ENCODE measurements around the gene METAP1D. TPM values are rescaled to one million over a fixed set of nuclear protein-coding genes. Genes with fewer than 3 reads are reported as not detected.

Gene METAP1D
- total RNA-seq, 1 experiment from 2014 or later: 12.7 TPM

DNA sequence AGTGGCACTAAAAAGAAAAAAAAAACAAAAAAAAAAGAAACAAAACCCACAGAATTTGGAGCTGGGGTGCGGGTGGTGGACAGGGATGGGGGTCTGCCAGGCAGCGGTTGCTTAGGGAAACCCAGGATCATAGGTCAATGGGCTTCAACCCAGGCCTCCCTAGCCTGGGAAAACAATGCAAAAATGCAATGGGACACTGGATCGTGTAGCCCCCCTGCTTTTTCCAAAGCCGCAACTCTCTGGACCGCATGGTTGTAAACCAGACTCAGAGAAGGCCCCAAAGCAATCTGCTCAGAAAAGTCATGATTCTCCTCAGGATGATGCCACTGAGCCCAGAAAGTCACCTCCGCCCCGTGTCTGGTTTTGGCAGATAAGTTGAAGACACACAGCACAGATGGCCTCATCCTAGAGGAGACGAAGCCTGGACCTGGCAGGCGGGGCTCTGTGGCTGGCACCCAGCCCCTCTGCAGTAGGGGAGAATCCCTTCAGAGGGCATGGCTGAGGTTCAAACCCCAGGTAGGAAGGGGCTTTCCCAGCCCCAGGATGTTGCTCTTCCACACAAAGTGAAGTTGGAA is 97.9 kb downstream of the METAP1D start:
- intact Hi-C loops (cut with micrococcal nuclease; ENCODE audit: unreplicated experiment): no loop called here

DNA sequence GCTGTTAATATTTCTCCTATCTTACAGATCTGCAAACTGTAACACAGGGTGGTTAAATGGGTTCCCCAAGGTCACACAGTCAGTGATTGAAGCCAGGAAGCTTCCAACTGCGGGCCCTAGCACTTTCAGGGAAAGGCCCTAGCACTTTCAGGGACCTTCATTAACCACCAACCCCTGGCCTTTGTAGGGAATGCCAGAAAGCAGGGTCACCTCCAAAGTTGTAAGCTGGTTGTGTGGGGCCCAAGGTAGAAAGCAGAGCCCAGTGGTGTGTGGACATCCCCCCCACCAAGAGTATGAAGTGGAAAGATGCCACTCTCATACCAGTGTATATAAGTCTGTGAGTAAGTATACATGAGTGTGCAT is 98.5 kb downstream of the METAP1D start:
- Histone ChIP-seq H3K4me3 (ENCODE audit: low read depth, low read length, poor library complexity, severe bottlenecking) (peak overlapping the region; percentile 81), H3K27ac (ENCODE audit: low read depth, low read length, poor library complexity, severe bottlenecking) (peak overlapping the region; percentile 96), H3K9me3 (ENCODE audit: low read depth, low read length, poor library complexity, severe bottlenecking) (no peaks in the 10 kb centered on the region), H3K4me1 (ENCODE audit: insufficient read depth, low read length, poor library complexity, severe bottlenecking) (peaks cover 52% of the 10 kb centered on the region), H3K36me3 (ENCODE audit: insufficient read depth, low read length, poor library complexity, severe bottlenecking) (no peaks in the 10 kb centered on the region), H3K27me3 (replicated peaks; ENCODE audit: insufficient read depth, low read depth, low read length, poor library complexity) (no peaks in the 10 kb centered on the region)
- DNase-seq (ENCODE audit: low spot score): peak; percentile 40
- intact Hi-C loops (cut with micrococcal nuclease; ENCODE audit: unreplicated experiment): no loop called here
- ChIA-PET POLR2A (ENCODE audit: low non-redundant PET) (interaction anchor here (0.5 kb wide), 1 partner anchor 16 kb away, joined by 3 read pairs; no protein-coding TSS in a partner anchor), CTCF (no interaction called here)
- BruUV-seq (replicated peaks): no TSS peak
- TF ChIP-seq, protein P1, sequence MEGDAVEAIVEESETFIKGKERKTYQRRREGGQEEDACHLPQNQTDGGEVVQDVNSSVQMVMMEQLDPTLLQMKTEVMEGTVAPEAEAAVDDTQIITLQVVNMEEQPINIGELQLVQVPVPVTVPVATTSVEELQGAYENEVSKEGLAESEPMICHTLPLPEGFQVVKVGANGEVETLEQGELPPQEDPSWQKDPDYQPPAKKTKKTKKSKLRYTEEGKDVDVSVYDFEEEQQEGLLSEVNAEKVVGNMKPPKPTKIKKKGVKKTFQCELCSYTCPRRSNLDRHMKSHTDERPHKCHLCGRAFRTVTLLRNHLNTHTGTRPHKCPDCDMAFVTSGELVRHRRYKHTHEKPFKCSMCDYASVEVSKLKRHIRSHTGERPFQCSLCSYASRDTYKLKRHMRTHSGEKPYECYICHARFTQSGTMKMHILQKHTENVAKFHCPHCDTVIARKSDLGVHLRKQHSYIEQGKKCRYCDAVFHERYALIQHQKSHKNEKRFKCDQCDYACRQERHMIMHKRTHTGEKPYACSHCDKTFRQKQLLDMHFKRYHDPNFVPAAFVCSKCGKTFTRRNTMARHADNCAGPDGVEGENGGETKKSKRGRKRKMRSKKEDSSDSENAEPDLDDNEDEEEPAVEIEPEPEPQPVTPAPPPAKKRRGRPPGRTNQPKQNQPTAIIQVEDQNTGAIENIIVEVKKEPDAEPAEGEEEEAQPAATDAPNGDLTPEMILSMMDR (conservative IDR thresholded peaks at IDR 0.05; ENCODE audit: low read depth, low read length): no peak
- no peak for TF ChIP-seq EZH2 (IDR thresholded peaks at IDR 0.05; ENCODE audit: borderline replicate concordance, low read depth, low read length, poor library complexity, severe bottlenecking)

More for the DNA sequence above, 97.9 kb downstream of the METAP1D start:
- TF ChIP-seq, protein P1 (conservative IDR thresholded peaks at IDR 0.05; ENCODE audit: low read depth, low read length): no peak
- no peak for TF ChIP-seq EZH2 (IDR thresholded peaks at IDR 0.05; ENCODE audit: borderline replicate concordance, low read depth, low read length, poor library complexity, severe bottlenecking)
- Histone ChIP-seq H3K4me1 (ENCODE audit: insufficient read depth, low read length, poor library complexity, severe bottlenecking) (peaks cover 58% of the 10 kb centered on the region), H3K4me3 (ENCODE audit: low read depth, low read length, poor library complexity, severe bottlenecking) (peak overlapping the region; percentile 69), H3K9me3 (ENCODE audit: low read depth, low read length, poor library complexity, severe bottlenecking) (no peaks in the 10 kb centered on the region), H3K36me3 (ENCODE audit: insufficient read depth, low read length, poor library complexity, severe bottlenecking) (no peaks in the 10 kb centered on the region), H3K27ac (ENCODE audit: low read depth, low read length, poor library complexity, severe bottlenecking) (peak overlapping the region; percentile 96), H3K27me3 (replicated peaks; ENCODE audit: insufficient read depth, low read depth, low read length, poor library complexity) (no peaks in the 10 kb centered on the region)
- POLR2A ChIA-PET (ENCODE audit: low non-redundant PET): interaction anchor here (0.5 kb wide), 1 partner anchor 15 kb away, joined by 3 read pairs; no protein-coding TSS in a partner anchor
- TSS peak; percentile 64 for BruUV-seq (replicated peaks)
- CTCF ChIA-PET: no interaction called here
- DNase-seq (ENCODE audit: low spot score): peak; percentile 62

GRCh38 chr2:172098650-172099471 is 99.1 kb downstream of the METAP1D start:
- Histone ChIP-seq H3K27me3 (replicated peaks; ENCODE audit: insufficient read depth, low read depth, low read length, poor library complexity) (no peaks in the 10 kb centered on the region), H3K4me3 (ENCODE audit: low read depth, low read length, poor library complexity, severe bottlenecking) (peak overlapping the region; percentile 81), H3K4me1 (ENCODE audit: insufficient read depth, low read length, poor library complexity, severe bottlenecking) (peaks cover 52% of the 10 kb centered on the region), H3K27ac (ENCODE audit: low read depth, low read length, poor library complexity, severe bottlenecking) (peak overlapping the region; percentile 96), H3K9me3 (ENCODE audit: low read depth, low read length, poor library complexity, severe bottlenecking) (no peaks in the 10 kb centered on the region), H3K36me3 (ENCODE audit: insufficient read depth, low read length, poor library complexity, severe bottlenecking) (no peaks in the 10 kb centered on the region)
- peak; percentile 85 for DNase-seq (ENCODE audit: low spot score)
- BruUV-seq (replicated peaks): no TSS peak
- TF ChIP-seq, protein P1 (conservative IDR thresholded peaks at IDR 0.05; ENCODE audit: low read depth, low read length): no peak
- no peak for TF ChIP-seq EZH2 (IDR thresholded peaks at IDR 0.05; ENCODE audit: borderline replicate concordance, low read depth, low read length, poor library complexity, severe bottlenecking)
- intact Hi-C loops (cut with micrococcal nuclease; ENCODE audit: unreplicated experiment): no loop called here
- ChIA-PET POLR2A (ENCODE audit: low non-redundant PET) (no interaction called here), CTCF (no interaction called here)
